Choroid plexus epithelial cell (primary cell): ENCODE measurements around the gene GRID2.

Source experiments
- DNase-seq: peaks from one replicate; pipeline ENCODE4 v3.0.0-alpha.2; 2010; ENCODE audit warnings: low read depth
- H3K4me3 ChIP-seq: 2 replicates; pipeline ENCODE4 v1.5.1; 2011; ENCODE audit warnings: low read depth, mild to moderate bottlenecking, control low read depth, low read length, moderate library complexity
- TF ChIP-seq, protein P1 (sequence below): conservative IDR thresholded peaks from 2 replicates; pipeline ENCODE4 v1.5.1; 2011; ENCODE audit warnings: low read depth, mild to moderate bottlenecking, control low read depth, inconsistent platforms, low read length, moderate library complexity

GRID2 gene

DNA sequence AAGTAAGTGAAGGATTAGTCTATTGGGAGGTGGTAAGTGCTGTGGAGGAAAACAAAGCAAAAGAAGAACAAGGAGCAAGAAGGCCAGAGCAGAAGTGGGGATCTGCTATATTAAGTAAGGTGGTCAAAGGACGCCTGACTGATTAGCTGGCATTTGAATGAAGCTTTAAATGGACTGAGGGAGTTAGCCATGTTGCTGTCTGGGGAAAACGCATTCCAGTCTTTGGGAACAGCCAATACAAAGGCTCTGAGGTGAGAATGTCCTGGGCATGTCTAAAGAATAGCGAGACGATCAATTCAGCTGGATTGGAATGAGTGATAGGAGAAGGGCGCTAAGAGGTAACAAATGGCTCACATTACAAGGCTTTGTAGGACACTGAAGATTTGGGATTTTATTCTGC lies 1476.3 kb downstream of the GRID2 start:
- no peak for DNase-seq
- TF ChIP-seq, protein P1, sequence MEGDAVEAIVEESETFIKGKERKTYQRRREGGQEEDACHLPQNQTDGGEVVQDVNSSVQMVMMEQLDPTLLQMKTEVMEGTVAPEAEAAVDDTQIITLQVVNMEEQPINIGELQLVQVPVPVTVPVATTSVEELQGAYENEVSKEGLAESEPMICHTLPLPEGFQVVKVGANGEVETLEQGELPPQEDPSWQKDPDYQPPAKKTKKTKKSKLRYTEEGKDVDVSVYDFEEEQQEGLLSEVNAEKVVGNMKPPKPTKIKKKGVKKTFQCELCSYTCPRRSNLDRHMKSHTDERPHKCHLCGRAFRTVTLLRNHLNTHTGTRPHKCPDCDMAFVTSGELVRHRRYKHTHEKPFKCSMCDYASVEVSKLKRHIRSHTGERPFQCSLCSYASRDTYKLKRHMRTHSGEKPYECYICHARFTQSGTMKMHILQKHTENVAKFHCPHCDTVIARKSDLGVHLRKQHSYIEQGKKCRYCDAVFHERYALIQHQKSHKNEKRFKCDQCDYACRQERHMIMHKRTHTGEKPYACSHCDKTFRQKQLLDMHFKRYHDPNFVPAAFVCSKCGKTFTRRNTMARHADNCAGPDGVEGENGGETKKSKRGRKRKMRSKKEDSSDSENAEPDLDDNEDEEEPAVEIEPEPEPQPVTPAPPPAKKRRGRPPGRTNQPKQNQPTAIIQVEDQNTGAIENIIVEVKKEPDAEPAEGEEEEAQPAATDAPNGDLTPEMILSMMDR, result no peak
- no peak overlapping the region for H3K4me3 ChIP-seq

DNA sequence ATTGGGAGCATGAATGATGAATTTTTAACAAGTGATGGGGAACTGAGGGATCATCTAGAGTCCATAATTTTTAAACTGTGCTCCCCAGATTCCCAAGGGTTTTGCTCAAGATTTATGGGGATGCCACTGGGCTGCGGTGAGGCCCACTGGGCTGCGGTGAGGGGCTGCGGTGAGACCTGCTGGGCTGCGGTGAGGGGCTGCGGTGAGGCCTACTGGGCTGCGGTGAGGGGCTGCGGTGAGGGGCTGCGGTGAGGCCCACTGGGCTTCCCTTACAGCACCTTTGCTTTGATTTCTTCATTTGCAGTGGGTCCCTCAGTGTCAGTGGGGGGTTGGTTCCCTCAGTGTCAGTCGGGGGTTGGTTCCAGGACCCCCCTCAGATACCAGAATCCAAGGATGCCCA lies 1477.4 kb downstream of the GRID2 start:
- DNase-seq, result no peak
- TF ChIP-seq, protein P1, result no peak
- no peak overlapping the region for H3K4me3 ChIP-seq

DNA sequence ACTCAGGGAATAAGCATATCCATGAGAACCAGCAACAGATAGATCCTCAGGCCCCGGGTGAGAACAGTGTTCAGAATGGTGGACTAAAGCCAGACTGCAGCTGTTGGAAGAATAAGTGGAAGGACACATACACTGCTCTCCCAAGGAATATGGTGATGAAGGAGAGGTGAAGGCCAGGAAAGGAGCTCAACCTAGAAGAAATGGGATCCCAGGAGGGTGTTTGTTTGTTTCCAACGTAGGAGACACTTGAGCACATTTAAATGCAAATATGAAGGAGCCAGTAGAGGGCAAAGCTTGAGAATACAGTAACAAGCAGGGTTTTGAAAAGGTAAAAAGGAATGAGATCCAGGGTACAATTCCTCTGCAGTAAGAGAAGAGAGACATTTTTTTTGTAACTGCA lies 1482.4 kb downstream of the GRID2 start:
- TF ChIP-seq, protein P1, result no peak

DNA sequence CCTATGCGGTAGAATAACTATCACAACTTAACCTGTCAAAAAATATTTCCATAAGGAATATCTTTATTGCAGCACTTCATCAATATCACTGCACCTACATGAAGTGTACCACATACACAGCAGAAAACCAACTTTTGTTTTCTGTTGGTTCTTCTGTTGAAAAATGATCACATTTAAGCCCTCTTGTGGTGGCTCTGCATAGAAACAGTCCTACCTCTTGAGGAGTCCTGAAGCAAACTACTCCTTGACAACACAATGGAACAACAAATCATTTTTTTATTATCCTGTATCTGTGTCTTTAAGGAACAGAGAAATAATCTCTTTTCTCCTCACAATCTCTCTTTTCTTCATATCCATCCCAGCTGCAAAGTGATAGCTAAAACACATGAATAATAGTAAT lies 1484.9 kb downstream of the GRID2 start:
- no peak overlapping the region for H3K4me3 ChIP-seq
- peak; percentile 61 for DNase-seq
- TF ChIP-seq, protein P1, result peak; percentile 64

More for the DNA sequence above, 1482.4 kb downstream of the GRID2 start:
- H3K4me3 ChIP-seq, result no peak overlapping the region
- no peak for DNase-seq

DNA sequence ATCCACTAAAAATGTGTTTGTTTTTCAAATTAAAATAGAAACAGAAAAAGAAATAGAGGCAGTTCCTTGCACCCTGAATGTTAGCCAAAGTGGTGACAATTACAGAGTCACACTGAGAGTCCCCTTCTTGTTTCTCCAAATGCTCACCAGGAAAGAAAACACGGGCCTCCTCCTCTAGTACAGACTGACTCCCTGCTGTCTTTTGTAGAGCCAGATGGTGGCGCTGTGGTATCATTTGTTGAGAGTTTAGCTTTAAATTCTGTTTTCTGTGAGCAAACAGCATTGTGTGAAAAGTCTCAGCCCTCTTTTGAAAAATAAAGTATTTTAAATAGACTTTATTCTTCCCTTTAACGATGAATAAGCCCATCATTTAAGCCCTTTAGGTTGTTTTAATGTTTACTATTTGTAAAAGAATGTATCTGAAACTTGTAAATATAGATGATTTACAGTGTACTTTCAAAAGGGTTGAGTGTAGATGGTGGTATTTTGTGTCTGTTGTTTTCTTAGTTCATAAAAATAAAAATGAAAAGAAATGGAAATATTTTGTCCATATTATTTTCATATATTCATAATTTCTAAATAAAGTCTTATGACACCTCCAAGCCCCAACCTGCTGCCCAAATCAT lies 1487.9 kb downstream of the GRID2 start:
- DNase-seq, result peak; percentile 71
- no peak overlapping the region for H3K4me3 ChIP-seq
- TF ChIP-seq, protein P1, result peak; percentile 90

DNA sequence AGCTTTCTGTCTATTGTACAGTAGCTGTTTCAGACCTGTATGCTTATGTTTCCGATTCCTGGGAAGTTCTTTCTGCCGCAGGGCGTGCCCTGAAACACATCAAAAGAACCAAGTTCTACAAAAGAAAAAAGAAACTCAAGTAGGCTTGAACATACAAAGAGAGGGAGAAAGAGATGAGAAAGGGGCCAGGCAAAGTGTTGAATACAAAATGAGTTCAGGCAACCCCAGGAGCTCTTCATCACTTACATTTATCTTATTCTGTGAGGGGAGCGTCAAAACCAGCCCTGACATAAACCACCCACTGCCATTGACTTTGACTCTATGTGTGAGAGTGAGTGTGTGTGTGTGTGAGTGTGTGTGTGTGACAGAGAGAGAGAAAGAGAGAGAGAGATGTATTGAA lies 1498.3 kb downstream of the GRID2 start:
- TF ChIP-seq, protein P1, result no peak
- DNase-seq, result no peak
- no peak overlapping the region for H3K4me3 ChIP-seq

DNA sequence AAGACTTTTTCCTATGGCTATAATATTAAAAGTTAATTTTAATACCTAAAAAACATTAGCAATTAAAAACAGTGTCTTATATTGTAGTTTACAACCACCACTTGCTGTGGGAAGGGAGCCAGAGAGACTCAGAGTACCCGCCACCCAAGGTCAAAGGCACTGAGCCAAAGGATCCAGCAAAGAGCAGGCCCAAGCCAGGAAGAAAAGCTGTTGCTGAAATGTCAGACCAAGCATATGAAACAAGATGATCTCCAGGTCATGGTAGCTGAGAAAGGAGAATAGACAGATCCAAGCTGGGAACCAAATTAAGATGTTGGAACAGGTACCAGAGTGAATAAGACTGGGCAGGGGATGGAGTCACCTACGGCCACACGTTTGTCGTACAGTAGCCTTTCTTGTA lies 1506.0 kb downstream of the GRID2 start:
- TF ChIP-seq, protein P1, result no peak
- H3K4me3 ChIP-seq, result no peak overlapping the region
- no peak for DNase-seq
